ENCODE results near the gene LRIG3. TPM values are rescaled to one million over a fixed set of nuclear protein-coding genes. Genes with fewer than 3 reads are reported as not detected.
A peak's percentile ranks its signal among the peaks of the same experiment; 100 is the strongest.

The LRIG3 gene
- polyA plus RNA-seq, 3 donors = 35.0 to 35.1 (median 35.0) TPM

- no peak for DNase-seq
Measured at GRCh38 chr12:58938440-58938839, 18.1 kb upstream of the LRIG3 start.

GRCh38 chr12:58934528-58934927 lies 14.2 kb upstream of the LRIG3 start:
- no peak for DNase-seq

- DNase-seq = no peak
Measured at GRCh38 chr12:58932806-58933681, 12.7 kb upstream of the LRIG3 start.

GRCh38 chr12:58931518-58931917 lies 11.2 kb upstream of the LRIG3 start:
- no peak for DNase-seq

GRCh38 chr12:58930770-58931324 lies 10.5 kb upstream of the LRIG3 start:
- DNase-seq = no peak

GRCh38 chr12:58927120-58927519 lies 6.8 kb upstream of the LRIG3 start:
- no peak for DNase-seq

GRCh38 chr12:58926586-58926985 lies 6.3 kb upstream of the LRIG3 start:
- no peak for DNase-seq

- no peak for DNase-seq
Measured at GRCh38 chr12:58925751-58926150, 5.4 kb upstream of the LRIG3 start.

- DNase-seq = no peak
Measured at GRCh38 chr12:58925111-58925611, 4.9 kb upstream of the LRIG3 start.

GRCh38 chr12:58924652-58925051 lies 4.3 kb upstream of the LRIG3 start:
- no peak for DNase-seq

- no peak for DNase-seq
Measured at GRCh38 chr12:58923781-58924180, 3.5 kb upstream of the LRIG3 start.

- no peak for DNase-seq
Measured at GRCh38 chr12:58922849-58923248, 2.5 kb upstream of the LRIG3 start.

GRCh38 chr12:58920961-58921861 lies 907 bp upstream of the LRIG3 start:
- DNase-seq = no peak

- DNase-seq = peak; percentile 60
Measured at GRCh38 chr12:58919231-58920101, 838 bp downstream of the LRIG3 start.

- DNase-seq = no peak
Measured at GRCh38 chr12:58918469-58918844, 1.8 kb downstream of the LRIG3 start.

- DNase-seq = no peak
Measured at GRCh38 chr12:58917699-58918468, 2.4 kb downstream of the LRIG3 start.

GRCh38 chr12:58916921-58917511 lies 3.3 kb downstream of the LRIG3 start:
- peak; percentile 70 for DNase-seq

- no peak for DNase-seq
Measured at GRCh38 chr12:58916161-58916621, 4.1 kb downstream of the LRIG3 start.

GRCh38 chr12:58915634-58916033 lies 4.7 kb downstream of the LRIG3 start:
- peak; percentile 73 for DNase-seq

GRCh38 chr12:58915037-58915436 lies 5.3 kb downstream of the LRIG3 start:
- DNase-seq = no peak
